Measurements from ENCODE around the gene PIM1.

The PIM1 gene

GRCh38 chr6:37138856-37139229 is 31.1 kb upstream of the PIM1 start:
- Histone ChIP-seq H3K4me3 (ENCODE audit: low read length, poor library complexity, severe bottlenecking) (no peak overlapping the region), H3K4me2 (ENCODE audit: low read depth, low read length, poor library complexity, severe bottlenecking) (no peak overlapping the region), H3K4me1 (ENCODE audit: insufficient read depth, low read length, poor library complexity, severe bottlenecking) (no peaks in the 10 kb centered on the region)

GRCh38 chr6:37139230-37139962 is 30.6 kb upstream of the PIM1 start:
- no peaks in the 10 kb centered on the region for H3K79me2 ChIP-seq (ENCODE audit: insufficient read depth, low read length)
- no peaks in the 10 kb centered on the region for H3K36me3 ChIP-seq (ENCODE audit: insufficient read depth, low read length)
- no peak overlapping the region for H3K9ac ChIP-seq (ENCODE audit: low read depth, low read length, poor library complexity, severe bottlenecking)
- no peaks in the 10 kb centered on the region for H3K27me3 ChIP-seq (ENCODE audit: insufficient read depth, low read length, poor library complexity, severe bottlenecking)
- H3K9me2 ChIP-seq (replicated peaks; ENCODE audit: low read depth, low read length), result no peaks in the 10 kb centered on the region
- H4K20me1 ChIP-seq (ENCODE audit: insufficient read depth, low read length, poor library complexity, severe bottlenecking), result no peaks in the 10 kb centered on the region
- H3K9me3 ChIP-seq (ENCODE audit: insufficient read depth, low read depth, low read length), result no peaks in the 10 kb centered on the region
- no peak overlapping the region for H2AFZ ChIP-seq (ENCODE audit: low read length)
- TF ChIP-seq EZH2phosphoT487 (IDR thresholded peaks at IDR 0.05; ENCODE audit: borderline replicate concordance), result no peak
- no peak for TF ChIP-seq CTCF (conservative IDR thresholded peaks at IDR 0.05; ENCODE audit: low read length)
- no peaks in the 10 kb centered on the region for H3F3A ChIP-seq (ENCODE audit: low read depth)
- no peak overlapping the region for H3K4me2 ChIP-seq (ENCODE audit: low read depth, low read length, poor library complexity, severe bottlenecking)
- no peak overlapping the region for H3K4me3 ChIP-seq (ENCODE audit: low read length, poor library complexity, severe bottlenecking)
- no peaks in the 10 kb centered on the region for H3K4me1 ChIP-seq (ENCODE audit: insufficient read depth, low read length, poor library complexity, severe bottlenecking)

More at GRCh38 chr6:37138856-37139229, 31.1 kb upstream of the PIM1 start:
- Histone ChIP-seq H3K36me3 (ENCODE audit: insufficient read depth, low read length) (no peaks in the 10 kb centered on the region), H3K9me2 (replicated peaks; ENCODE audit: low read depth, low read length) (no peaks in the 10 kb centered on the region), H3K9me3 (ENCODE audit: insufficient read depth, low read depth, low read length) (no peaks in the 10 kb centered on the region), H4K20me1 (ENCODE audit: insufficient read depth, low read length, poor library complexity, severe bottlenecking) (no peaks in the 10 kb centered on the region), H3K79me2 (ENCODE audit: insufficient read depth, low read length) (no peaks in the 10 kb centered on the region), H3K9ac (ENCODE audit: low read depth, low read length, poor library complexity, severe bottlenecking) (no peak overlapping the region), H2AFZ (ENCODE audit: low read length) (no peak overlapping the region), H3F3A (ENCODE audit: low read depth) (no peaks in the 10 kb centered on the region), H3K27me3 (ENCODE audit: insufficient read depth, low read length, poor library complexity, severe bottlenecking) (no peaks in the 10 kb centered on the region)
- TF ChIP-seq EZH2phosphoT487 (IDR thresholded peaks at IDR 0.05; ENCODE audit: borderline replicate concordance) (no peak), CTCF (conservative IDR thresholded peaks at IDR 0.05; ENCODE audit: low read length) (no peak)

DNA sequence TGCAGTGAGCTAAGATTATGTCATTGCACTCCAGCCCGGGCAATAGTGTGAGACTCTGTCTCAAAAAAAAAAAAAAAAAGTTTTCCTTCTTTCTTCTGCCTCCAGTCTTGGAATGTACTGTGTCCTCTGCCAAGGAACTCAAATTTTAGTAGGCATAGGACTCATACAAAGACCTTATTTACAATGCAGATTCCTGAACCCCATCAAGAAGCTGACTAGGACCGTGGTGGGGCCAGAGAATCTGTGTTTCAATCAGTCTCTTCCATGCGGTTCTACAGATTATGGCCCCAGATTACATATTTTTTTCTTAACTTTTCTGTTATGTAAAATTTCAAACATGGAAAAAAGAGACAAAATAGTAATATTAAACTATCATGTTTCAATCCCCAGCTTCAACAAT is 29.8 kb upstream of the PIM1 start:
- TF ChIP-seq EZH2phosphoT487 (IDR thresholded peaks at IDR 0.05; ENCODE audit: borderline replicate concordance), result no peak
- Histone ChIP-seq H4K20me1 (ENCODE audit: insufficient read depth, low read length, poor library complexity, severe bottlenecking) (no peaks in the 10 kb centered on the region), H3K9me2 (replicated peaks; ENCODE audit: low read depth, low read length) (no peaks in the 10 kb centered on the region), H3K4me1 (ENCODE audit: insufficient read depth, low read length, poor library complexity, severe bottlenecking) (no peaks in the 10 kb centered on the region), H2AFZ (ENCODE audit: low read length) (no peak overlapping the region), H3K36me3 (ENCODE audit: insufficient read depth, low read length) (no peaks in the 10 kb centered on the region), H3K9me3 (ENCODE audit: insufficient read depth, low read depth, low read length) (no peaks in the 10 kb centered on the region), H3K9ac (ENCODE audit: low read depth, low read length, poor library complexity, severe bottlenecking) (no peak overlapping the region), H3K27me3 (ENCODE audit: insufficient read depth, low read length, poor library complexity, severe bottlenecking) (no peaks in the 10 kb centered on the region), H3K4me3 (ENCODE audit: low read length, poor library complexity, severe bottlenecking) (no peak overlapping the region), H3K79me2 (ENCODE audit: insufficient read depth, low read length) (no peaks in the 10 kb centered on the region), H3F3A (ENCODE audit: low read depth) (no peaks in the 10 kb centered on the region), H3K4me2 (ENCODE audit: low read depth, low read length, poor library complexity, severe bottlenecking) (no peak overlapping the region)

Measured in Loucy (cell line).